A673 (cell line): Measurements from ENCODE around the gene ATF6.

ENCODE experiments used
- EZH2 ChIP-seq: fragments of 200-600 bp; sonication (generic); IDR thresholded peaks from 2 replicates; pipeline ENCODE4 v1.6.1; 2017; ENCODE audit warnings: borderline replicate concordance, low read depth, mild to moderate bottlenecking, mixed read lengths, antibody characterized with exemption, low read length; ENCODE audit not compliant: poor library complexity, severe bottlenecking
- TF ChIP-seq, protein P1 (sequence below): fragments of 300-800, 200-600 bp; sonication (generic); conservative IDR thresholded peaks from 2 replicates; pipeline ENCODE4 v1.5.1; 2017; ENCODE audit warnings: low read depth, mild to moderate bottlenecking, antibody characterized with exemption, low read length, moderate library complexity, mixed read lengths

DNA sequence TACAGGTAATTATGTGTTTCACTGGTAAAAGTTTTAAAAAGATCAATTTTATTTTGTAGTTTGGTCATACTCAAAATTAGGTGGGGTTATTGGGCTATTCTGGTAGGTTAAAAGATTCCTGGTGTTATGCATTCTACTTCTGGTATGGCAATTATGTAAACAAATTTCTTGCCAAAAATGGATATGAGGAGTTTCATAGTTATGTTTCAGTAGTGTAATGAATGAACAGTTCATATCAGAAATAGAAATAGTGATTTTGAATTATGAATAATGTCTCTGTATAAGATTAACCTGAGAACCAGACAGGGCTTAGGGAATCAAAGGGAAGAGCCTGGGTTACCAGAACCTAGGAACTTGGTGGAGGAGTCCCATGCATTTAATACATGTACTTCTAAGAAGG lies 15.9 kb downstream of the ATF6 start:
- no peak for TF ChIP-seq EZH2
- TF ChIP-seq, protein P1, sequence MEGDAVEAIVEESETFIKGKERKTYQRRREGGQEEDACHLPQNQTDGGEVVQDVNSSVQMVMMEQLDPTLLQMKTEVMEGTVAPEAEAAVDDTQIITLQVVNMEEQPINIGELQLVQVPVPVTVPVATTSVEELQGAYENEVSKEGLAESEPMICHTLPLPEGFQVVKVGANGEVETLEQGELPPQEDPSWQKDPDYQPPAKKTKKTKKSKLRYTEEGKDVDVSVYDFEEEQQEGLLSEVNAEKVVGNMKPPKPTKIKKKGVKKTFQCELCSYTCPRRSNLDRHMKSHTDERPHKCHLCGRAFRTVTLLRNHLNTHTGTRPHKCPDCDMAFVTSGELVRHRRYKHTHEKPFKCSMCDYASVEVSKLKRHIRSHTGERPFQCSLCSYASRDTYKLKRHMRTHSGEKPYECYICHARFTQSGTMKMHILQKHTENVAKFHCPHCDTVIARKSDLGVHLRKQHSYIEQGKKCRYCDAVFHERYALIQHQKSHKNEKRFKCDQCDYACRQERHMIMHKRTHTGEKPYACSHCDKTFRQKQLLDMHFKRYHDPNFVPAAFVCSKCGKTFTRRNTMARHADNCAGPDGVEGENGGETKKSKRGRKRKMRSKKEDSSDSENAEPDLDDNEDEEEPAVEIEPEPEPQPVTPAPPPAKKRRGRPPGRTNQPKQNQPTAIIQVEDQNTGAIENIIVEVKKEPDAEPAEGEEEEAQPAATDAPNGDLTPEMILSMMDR, result no peak
